ENCODE measurements around the gene ERBB3. TPM values are rescaled to one million over a fixed set of nuclear protein-coding genes. Genes with fewer than 3 reads are reported as not detected.

ERBB3 gene
- total and polyA plus RNA-seq, 2 of the 8 experiments (the other 6 are each of a cell fraction or from before 2014, with no cell fraction given): 33.9 to 52.4 TPM

GRCh38 chr12:56129942-56130495 lies 50.1 kb downstream of the ERBB3 start (continued):
- no peak for TF ChIP-seq HDAC6 (IDR thresholded peaks at IDR 0.05; ENCODE audit: low read depth, low read length)

Data from H1 (cell line).